ENCODE results near the gene SRRD.

SRRD gene

GRCh38 chr22:26453216-26453615, 30.5 kb upstream of the SRRD start:
- no peak for DNase-seq (ENCODE audit: low spot score)

DNA sequence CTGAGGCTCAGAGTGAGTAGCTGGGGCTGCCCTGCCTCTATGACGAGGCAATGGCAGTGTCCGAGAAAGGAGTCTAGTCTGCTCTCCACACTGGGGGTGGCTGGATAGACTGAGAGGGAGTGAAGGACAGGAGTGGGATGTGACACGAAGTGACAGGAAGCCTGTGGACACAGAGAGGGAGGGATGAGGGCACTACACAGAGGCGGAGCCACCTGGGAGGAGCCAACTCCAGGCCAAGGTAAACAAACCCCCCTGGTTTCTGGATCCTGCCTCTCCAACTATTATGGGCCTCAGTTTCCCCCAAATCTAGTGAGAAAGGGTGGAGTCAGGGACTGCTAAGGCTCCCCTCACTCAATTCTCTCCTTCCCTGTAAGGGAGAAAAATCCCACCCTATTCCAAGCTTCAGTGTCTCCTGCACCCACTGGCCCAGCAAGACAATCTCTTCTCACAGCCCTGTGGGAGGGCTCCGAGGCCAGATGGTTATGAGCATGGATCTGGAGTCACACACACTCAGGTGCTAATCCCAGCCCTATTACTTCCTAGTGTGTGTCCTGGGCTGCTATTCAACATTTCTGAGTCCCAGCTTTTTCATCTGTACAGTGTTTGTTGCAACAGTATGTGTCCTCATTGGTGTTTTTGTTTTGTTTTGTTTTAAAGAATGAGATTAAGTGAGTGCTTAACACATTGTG, 29.7 kb upstream of the SRRD start:
- DNase-seq (ENCODE audit: low spot score) = no peak

GRCh38 chr22:26457661-26458272, 25.9 kb upstream of the SRRD start:
- no peak for DNase-seq (ENCODE audit: low spot score)

GRCh38 chr22:26460202-26460601, 23.5 kb upstream of the SRRD start:
- no peak for DNase-seq (ENCODE audit: low spot score)

- DNase-seq (ENCODE audit: low spot score) = peak; percentile 64
These were observed 22.4 kb upstream of the SRRD start for GRCh38 chr22:26461188-26461810.

- no peak for DNase-seq (ENCODE audit: low spot score)
These were observed 21.6 kb upstream of the SRRD start for GRCh38 chr22:26462051-26462450.

DNA sequence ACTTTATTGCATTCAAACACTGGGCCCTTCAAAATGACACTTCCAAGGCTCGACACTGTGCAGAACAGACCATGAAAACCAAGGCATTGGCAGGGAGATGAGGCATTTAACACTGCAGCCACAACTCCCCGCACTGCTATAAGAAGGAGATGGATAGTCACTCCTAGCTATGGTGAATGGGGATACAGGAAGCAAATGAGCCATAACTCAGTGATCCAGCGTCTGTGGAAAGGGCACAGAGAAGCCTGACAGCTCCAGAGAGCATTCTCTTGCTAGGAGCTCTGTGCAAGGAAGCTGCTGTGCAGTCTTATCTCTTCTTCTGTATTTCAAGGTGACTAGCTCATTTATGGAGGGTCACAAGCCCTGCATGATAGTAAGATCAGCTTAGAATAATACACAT, 21.0 kb upstream of the SRRD start:
- DNase-seq (ENCODE audit: low spot score) = no peak

GRCh38 chr22:26463101-26463661, 20.5 kb upstream of the SRRD start:
- no peak for DNase-seq (ENCODE audit: low spot score)

GRCh38 chr22:26463688-26464087, 20.0 kb upstream of the SRRD start:
- DNase-seq (ENCODE audit: low spot score) = no peak

DNA sequence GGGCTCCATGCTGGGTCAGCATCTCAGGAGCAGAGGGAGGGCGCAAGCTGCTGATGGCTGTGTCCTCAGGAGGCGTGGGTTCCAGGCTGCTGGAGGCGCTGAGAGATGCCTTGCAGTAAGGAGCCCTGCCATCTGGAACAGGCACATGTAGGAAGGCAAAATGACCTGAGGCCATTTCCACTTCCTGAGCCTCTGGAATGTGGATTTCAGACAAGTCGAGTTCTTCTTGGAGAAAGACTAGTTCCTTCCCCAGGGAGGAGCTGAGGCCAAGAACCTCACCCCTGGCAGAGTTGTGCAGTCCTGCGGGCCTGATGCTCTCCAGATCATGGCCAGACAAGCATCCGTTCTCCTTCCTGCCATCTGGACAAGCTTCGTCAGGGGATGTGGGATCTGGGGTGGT, 19.4 kb upstream of the SRRD start:
- DNase-seq (ENCODE audit: low spot score) = no peak

- DNase-seq (ENCODE audit: low spot score) = no peak
These were observed 17.5 kb upstream of the SRRD start for GRCh38 chr22:26466196-26466595.

GRCh38 chr22:26470807-26471206, 12.9 kb upstream of the SRRD start:
- no peak for DNase-seq (ENCODE audit: low spot score)

DNA sequence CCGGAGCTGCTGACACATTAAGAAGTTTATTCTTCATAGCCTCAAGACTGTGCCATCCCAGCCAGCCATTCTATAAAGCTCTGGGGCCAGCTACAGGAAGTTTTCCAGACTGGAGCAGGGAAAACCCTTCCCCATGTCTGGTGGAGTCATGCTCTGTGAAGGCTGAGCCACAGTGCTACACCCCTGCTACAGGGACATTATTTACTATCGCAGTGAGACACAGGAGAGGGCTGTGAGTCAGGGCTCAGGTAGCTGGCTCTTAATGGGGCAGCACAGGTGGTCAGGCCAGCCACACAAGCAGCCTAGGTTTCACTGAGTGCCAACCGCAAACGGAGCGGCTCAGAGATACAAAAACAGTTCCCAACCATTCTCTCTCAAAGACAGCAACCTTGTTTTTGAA, 12.2 kb upstream of the SRRD start:
- DNase-seq (ENCODE audit: low spot score) = no peak

DNA sequence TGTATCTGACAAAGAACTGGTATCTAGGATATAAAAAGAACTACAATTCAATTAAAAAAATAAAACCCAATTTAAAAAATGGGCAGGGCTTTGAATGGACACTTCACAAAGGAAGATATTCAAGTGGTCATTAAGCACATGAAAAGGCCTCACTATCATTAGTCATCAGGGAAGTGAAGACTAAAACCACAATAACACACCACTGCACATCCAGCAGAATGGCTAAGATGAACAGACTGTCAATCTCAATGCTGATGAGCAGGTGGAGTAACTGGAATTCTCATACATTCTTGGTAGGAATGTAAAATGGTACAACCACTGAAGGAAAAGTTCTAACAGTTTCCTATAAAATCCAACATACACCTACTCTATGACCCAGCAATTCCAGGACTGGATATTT, 9.0 kb upstream of the SRRD start:
- no peak for DNase-seq (ENCODE audit: low spot score)

GRCh38 chr22:26476705-26477340, 6.9 kb upstream of the SRRD start:
- no peak for DNase-seq (ENCODE audit: low spot score)

DNA sequence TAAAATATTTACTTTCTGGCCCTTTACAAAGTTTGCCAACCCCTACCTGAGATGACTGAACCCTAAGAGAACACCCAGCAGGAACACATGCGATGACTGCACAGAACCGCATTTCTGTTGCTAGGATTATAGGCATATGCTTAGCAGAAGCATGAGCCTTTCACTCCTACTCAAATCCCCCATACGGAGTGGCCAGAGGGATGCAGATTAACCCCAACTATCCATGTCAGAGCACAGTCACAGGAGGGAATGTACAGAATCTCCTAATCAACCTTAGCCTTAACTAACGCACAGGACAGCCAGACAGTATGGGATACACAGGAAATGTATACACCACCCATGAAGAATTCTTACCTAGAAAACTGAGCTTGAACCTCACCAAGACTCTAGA, 6.3 kb upstream of the SRRD start:
- DNase-seq (ENCODE audit: low spot score) = no peak

- peak; percentile 66 for DNase-seq (ENCODE audit: low spot score)
These were observed 4.5 kb upstream of the SRRD start for GRCh38 chr22:26479043-26479791.

- DNase-seq (ENCODE audit: low spot score) = no peak
These were observed 3.7 kb upstream of the SRRD start for GRCh38 chr22:26479792-26480610.

DNA sequence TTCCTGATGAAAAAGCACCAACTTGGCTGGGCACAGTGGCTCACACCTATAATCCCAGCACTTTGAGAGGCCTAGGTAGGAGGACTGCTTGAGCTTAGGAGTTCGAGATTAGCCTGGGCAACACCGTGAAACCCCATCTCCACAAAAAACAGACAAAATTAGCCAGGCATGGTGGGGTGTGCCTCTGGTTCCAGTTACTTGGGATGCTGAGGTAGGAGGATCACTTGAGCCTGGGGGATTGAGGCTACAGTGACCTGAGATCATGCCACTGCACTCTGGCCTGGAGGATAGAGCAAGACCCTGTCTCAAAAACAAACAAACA, 3.1 kb upstream of the SRRD start:
- DNase-seq (ENCODE audit: low spot score) = no peak

DNA sequence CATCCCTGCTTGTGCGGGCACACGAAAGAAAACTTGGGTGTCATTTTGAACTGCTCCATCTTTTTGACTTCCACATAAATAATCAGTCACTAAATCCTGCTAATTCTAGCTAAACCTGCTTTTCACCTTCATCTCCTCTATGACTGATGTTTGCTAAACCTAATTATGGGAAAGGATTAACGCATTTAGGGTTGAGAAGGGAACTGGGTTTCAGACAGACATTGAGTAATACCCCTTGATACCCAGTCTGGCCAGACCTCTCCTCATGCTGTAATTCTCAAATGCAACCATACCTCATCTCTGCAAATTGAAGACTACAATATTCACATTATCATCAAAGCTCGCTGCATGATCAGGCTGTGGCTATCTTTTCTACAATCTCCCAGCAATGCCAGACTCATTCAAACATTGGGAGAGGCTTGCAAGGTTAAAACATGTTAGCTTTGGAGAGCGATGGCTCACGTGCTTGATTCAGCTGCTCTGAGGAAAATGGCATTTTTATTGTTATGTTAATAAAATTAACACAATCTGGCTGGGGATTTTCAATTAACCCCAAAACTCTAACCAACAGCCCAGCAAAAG, 2.5 kb upstream of the SRRD start:
- DNase-seq (ENCODE audit: low spot score) = no peak

DNA sequence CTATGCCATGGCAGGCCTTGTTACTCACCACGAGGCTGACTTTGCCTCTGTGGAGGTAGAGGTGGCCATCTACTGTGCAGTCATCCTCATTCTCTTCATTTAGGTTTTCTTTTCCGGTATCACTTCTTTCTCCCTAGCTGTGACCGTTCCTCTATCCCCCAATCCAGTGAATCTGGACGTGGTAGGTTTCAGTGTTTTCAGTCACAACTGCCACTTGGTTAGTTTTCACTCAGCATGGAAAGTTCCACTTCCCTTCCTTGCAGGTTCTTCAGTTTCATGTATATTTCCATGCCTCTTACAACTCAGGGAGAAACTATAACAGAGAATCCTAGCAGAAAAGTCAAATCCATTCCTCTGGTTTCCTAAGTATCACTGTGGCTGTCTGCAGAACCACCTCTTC, 2.0 kb upstream of the SRRD start:
- no peak for DNase-seq (ENCODE audit: low spot score)

Measured in hematopoietic multipotent progenitor cell treated with erythropoietin and hydrocortisone succinate and interleukin-3 and kit ligand, for 17 days (in vitro differentiated cells).